Testis (tissue), 3 donors: ENCODE data around the gene PLD1. TPM values are rescaled to one million over a fixed set of nuclear protein-coding genes. Genes with fewer than 3 reads are reported as not detected.

Source experiments
- DNase-seq: peaks from one replicate; pipeline ENCODE4 v3.0.0-alpha.2; 2019
- H3K27ac ChIP-seq, 2 donors: fragments of 200-600 bp; sonication (generic); one replicate each; pipeline ENCODE4 v1.5.1; 2019
- H3K27me3 ChIP-seq: fragments of 200-600 bp; sonication (generic); one replicate; pipeline ENCODE4 v1.5.1; 2019
- H3K36me3 ChIP-seq: fragments of 200-600 bp; sonication (generic); one replicate; pipeline ENCODE4 v1.5.1; 2017; ENCODE audit warnings: low read depth; ENCODE audit errors: missing control alignments
- H3K4me1 ChIP-seq: fragments of 200-600 bp; sonication (generic); one replicate; pipeline ENCODE4 v1.5.1; 2019
- H3K4me3 ChIP-seq, 2 donors: fragments of 200-600 bp; sonication (generic); one replicate each; pipeline ENCODE4 v1.5.1; 2017 to 2019
- H3K9me3 ChIP-seq: fragments of 200-600 bp; sonication (generic); one replicate; pipeline ENCODE4 v1.5.1; 2017
- POLR2A ChIP-seq: fragments of 450-650 bp; IDR thresholded peaks from one replicate; pipeline ENCODE4 v1.6.1; 2017; ENCODE audit warnings: antibody characterized with exemption, mild to moderate bottlenecking, moderate library complexity
- WGBS, 2 donors: methylation state at CpG; one replicate each; pipeline ENCODE4 v1.1.5; 2018; 5-methylcytosine and 5-hydroxymethylcytosine counted together
- intact Hi-C: fragments of 100-400 bp; cut with DNase I; formaldehyde crosslinking; loops from one replicate; pipeline ENCODE4 v1.15.1; 2023; ENCODE audit warnings: low total_unique reads
- polyA plus RNA-seq: library from polyadenylated mRNA; stranded (reverse); fragments of 350-450 nt; fragmentation: Illumina TruSeq; extraction: RNeasy Lipid Tissue Mini Kit (QIAGEN cat#74804); gene quantifications from one replicate; pipeline ENCODE4 v1.2.3, GENCODE V29; 2014; ENCODE audit warnings: low read depth, low replicate concordance; ENCODE audit not compliant: insufficient read depth
- total RNA-seq, 2 donors: library from RNA; depleted of rRNA; stranded (reverse); fragments of >200 nt; gene quantifications; one replicate each; pipeline ENCODE4 v1.2.3, GENCODE V29; 2016
- TF ChIP-seq, protein P1 (sequence below), 3 experiments: fragments of 450-650 bp in 2 of 3; fragments of 200-600 bp in 1 of 3; sonication (generic) in 1 of 3; IDR thresholded peaks; one replicate each; pipeline ENCODE4 v1.5.1; 2016 to 2019; ENCODE audit warnings: antibody characterized with exemption in 3 of 3, mild to moderate bottlenecking in 2 of 3, moderate library complexity in 1 of 3

PLD1 gene
- total and polyA plus RNA-seq, 3 donors from 2014 or later = 10.7 to 27.4 (median 19.1) TPM

DNA sequence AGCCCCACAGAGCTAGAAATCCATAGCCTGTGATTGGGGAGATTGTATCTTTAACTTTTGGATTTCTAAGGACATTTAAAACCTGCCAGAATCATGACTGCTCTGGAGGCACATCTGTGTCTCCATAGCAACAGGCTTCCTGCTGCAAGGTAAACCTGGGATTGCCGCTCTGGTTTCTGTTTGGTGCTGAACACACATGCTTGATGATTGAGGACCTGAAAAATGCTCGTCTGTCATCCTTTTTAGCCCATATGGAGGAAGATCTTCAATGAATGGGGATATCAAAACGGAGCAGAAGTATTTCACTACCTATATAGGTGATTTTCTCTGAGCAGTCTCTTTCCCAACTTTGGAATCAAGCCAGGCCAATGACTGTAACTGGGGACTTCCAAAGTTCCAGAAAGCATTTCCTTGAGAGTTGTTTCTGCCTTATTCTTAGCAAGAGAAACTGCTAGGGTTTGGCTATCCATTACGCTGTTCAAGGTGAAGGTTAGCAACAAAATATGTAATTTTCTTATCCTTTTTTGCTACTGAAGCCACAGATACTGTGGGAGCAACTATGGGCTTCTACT, 253.6 kb downstream of the PLD1 start:
- intact Hi-C loops = no loop called here
- DNase-seq = no peak

GRCh38 chr3:171556148-171556547, 254.1 kb downstream of the PLD1 start:
- DNase-seq = peak; percentile 51
- 33 to 58% methylated on average over 5 of the region's 5 CpGs for WGBS, 2 donors
- Histone ChIP-seq H3K4me3 (no peak overlapping the region), H3K36me3 (no peaks in the 10 kb centered on the region), H3K27ac (peak overlapping the region; percentile 26 to 42), H3K27me3 (no peaks in the 10 kb centered on the region), H3K9me3 (no peaks in the 10 kb centered on the region), H3K4me1 (peaks cover 10% of the 10 kb centered on the region)
- TF ChIP-seq, protein P1, sequence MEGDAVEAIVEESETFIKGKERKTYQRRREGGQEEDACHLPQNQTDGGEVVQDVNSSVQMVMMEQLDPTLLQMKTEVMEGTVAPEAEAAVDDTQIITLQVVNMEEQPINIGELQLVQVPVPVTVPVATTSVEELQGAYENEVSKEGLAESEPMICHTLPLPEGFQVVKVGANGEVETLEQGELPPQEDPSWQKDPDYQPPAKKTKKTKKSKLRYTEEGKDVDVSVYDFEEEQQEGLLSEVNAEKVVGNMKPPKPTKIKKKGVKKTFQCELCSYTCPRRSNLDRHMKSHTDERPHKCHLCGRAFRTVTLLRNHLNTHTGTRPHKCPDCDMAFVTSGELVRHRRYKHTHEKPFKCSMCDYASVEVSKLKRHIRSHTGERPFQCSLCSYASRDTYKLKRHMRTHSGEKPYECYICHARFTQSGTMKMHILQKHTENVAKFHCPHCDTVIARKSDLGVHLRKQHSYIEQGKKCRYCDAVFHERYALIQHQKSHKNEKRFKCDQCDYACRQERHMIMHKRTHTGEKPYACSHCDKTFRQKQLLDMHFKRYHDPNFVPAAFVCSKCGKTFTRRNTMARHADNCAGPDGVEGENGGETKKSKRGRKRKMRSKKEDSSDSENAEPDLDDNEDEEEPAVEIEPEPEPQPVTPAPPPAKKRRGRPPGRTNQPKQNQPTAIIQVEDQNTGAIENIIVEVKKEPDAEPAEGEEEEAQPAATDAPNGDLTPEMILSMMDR (IDR thresholded peaks at IDR 0.05) = no peak
- TF ChIP-seq POLR2A = no peak
- intact Hi-C loops = no loop called here

More for the DNA sequence above, 253.6 kb downstream of the PLD1 start:
- no peaks in the 10 kb centered on the region for H3K36me3 ChIP-seq
- no peaks in the 10 kb centered on the region for H3K27me3 ChIP-seq
- no peak overlapping the region for H3K4me3 ChIP-seq
- no peaks in the 10 kb centered on the region for H3K9me3 ChIP-seq
- 61 to 85% methylated on average over 4 of the region's 4 CpGs for WGBS, 2 donors
- H3K4me1 ChIP-seq = peaks cover 11% of the 10 kb centered on the region
- TF ChIP-seq POLR2A = no peak
- TF ChIP-seq, protein P1 (IDR thresholded peaks at IDR 0.05) = no peak
- H3K27ac ChIP-seq = peak overlapping the region; percentile 26 to 42

DNA sequence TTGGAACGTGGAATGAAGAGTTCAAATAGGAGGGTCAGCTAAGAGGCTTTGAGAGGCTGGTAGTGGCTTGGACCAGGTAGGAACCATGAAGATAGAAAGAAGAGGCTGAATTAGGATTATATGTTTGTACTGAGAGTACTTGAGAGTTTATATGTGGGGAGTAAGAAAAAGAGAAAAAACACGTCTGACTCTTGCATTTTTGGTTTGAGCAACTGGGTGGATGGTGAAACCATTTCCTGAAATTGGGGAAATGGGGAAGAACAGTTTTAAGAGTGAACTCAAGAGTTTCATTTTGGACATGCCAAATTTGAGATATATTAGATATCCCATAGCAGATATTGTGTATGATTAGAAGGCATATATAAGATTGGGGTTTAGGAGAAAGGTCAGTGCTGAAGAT, 257.2 kb downstream of the PLD1 start:
- WGBS, 2 donors = 69 to 87% methylated on average over 2 of the region's 2 CpGs
- intact Hi-C loops = no loop called here
- Histone ChIP-seq H3K9me3 (no peaks in the 10 kb centered on the region), H3K4me1 (peaks cover 2% of the 10 kb centered on the region), H3K27ac (no peak overlapping the region), H3K4me3 (no peak overlapping the region), H3K36me3 (no peaks in the 10 kb centered on the region), H3K27me3 (no peaks in the 10 kb centered on the region)
- no peak for DNase-seq
- TF ChIP-seq, protein P1 (IDR thresholded peaks at IDR 0.05) = no peak
- TF ChIP-seq POLR2A = no peak

DNA sequence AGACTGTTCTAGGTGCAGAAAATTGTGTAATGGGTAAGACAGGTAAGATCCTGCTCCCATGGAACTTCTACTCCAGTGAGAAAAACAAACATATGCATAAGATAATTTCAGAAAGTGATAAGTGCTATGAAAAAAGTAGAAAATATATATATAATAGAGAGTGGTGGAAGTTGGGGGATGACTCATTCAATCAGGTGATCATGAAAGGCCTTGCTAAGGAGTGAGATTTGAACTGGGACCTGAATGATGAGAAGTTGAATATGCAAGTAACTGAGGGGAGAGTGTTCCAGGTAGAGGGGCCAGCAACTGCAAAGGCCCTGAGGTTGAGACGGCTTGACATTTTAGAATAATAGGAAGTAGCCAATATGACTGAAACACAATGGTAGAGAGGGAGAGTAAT, 257.8 kb downstream of the PLD1 start:
- no peaks in the 10 kb centered on the region for H3K36me3 ChIP-seq
- no peaks in the 10 kb centered on the region for H3K27me3 ChIP-seq
- no peaks in the 10 kb centered on the region for H3K4me1 ChIP-seq
- H3K9me3 ChIP-seq = no peaks in the 10 kb centered on the region
- no peak overlapping the region for H3K27ac ChIP-seq
- intact Hi-C loops = no loop called here
- WGBS, 2 donors = 71 to 91% methylated on average over 1 of the region's 1 CpG
- TF ChIP-seq POLR2A = no peak
- TF ChIP-seq, protein P1 (IDR thresholded peaks at IDR 0.05) = no peak
- no peak overlapping the region for H3K4me3 ChIP-seq
- DNase-seq = no peak

- 75 to 88% methylated on average over 1 of the region's 1 CpG for WGBS, 2 donors
- H3K9me3 ChIP-seq = no peaks in the 10 kb centered on the region
- H3K4me3 ChIP-seq = no peak overlapping the region
- DNase-seq = no peak
- H3K27ac ChIP-seq = no peak overlapping the region
- intact Hi-C loops = no loop called here
- TF ChIP-seq POLR2A = no peak
- TF ChIP-seq, protein P1 (IDR thresholded peaks at IDR 0.05) = no peak
- no peaks in the 10 kb centered on the region for H3K36me3 ChIP-seq
- H3K4me1 ChIP-seq = no peaks in the 10 kb centered on the region
- no peaks in the 10 kb centered on the region for H3K27me3 ChIP-seq
Measured at GRCh38 chr3:171551296-171551695, 259.0 kb downstream of the PLD1 start.
